Forelimb muscle (tissue), 1 donor: ENCODE data around the gene LRMDA. TPM values are rescaled to one million over a fixed set of nuclear protein-coding genes. Genes with fewer than 3 reads are reported as not detected.

ENCODE experiments used
- DNase-seq: peaks from one replicate; pipeline ENCODE4 v3.0.0-alpha.2; 2013; ENCODE audit warnings: low read depth
- polyA plus RNA-seq: library from polyadenylated mRNA; unstranded; fragments of 120-200 nt; gene quantifications from one replicate; pipeline ENCODE4 v1.2.1, GENCODE V29; 2013; ENCODE audit not compliant: insufficient read length

The LRMDA gene
- polyA plus RNA-seq, 1 donor, result 5.1 TPM

DNA sequence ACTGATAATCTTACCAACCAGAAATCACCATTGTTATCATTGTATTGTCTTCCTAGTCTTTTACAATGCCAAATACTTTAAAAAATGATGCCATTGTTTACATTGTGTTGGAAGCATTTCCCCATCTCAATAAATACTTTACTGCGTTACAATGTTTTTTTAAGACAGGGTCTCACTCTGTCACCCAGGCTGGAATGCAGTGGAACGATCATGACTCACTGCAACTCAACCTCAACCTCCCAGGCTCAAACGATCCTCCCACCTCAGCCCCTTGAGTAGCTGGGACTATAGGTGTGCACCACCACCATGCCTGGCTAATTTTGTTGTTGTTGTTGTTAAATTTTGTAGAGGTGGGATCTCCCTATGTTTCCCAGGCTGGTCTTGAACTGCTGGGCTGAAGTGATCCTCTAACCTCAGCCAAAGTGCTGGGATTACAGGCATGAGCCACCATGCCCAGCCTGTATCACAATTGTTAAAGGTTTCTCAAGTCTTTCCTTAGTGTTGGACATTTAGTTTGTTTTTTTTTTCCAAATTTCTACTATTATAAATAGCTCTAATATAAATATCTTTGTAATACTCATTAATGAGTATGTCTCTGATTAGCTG lies 13.5 kb downstream of the LRMDA start:
- no peak for DNase-seq

DNA sequence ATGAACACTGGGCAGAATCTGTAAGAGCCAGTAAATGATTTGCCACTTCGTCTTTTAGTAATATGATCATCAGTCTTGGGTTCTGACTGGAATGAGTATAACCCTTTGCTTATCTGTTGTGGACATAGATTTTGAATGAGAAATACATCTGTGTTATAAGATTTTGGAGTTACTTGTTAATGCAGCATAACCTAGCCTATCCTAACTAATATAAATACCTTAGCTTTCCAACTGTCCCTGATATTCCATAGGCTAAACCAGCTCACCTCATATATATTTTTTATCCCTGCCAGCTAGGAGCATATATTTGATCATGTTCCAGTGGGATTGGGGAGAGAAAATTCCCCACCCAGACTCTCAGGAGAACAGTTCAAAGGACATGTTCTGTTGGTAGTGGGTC lies 15.1 kb downstream of the LRMDA start:
- DNase-seq, result no peak

DNA sequence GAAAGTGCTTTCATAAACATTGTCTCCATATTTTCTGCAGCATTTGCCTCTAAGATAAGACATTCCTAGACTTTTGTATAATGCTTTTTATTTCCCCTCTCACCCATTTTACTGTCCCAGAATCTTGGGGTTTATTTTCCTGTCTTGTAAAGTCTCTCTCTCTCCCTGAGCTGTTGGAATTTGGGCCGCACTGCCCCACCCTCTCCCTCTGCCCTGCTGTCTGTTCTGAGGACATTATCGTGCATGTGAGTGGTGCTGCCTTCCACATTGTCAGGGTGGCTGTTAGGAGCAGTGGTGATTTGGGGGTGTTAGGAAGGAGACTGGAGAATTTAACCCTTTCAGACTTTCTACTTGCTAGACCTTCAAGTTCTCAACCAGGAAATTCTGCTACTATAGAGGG lies 16.7 kb downstream of the LRMDA start:
- no peak for DNase-seq

DNA sequence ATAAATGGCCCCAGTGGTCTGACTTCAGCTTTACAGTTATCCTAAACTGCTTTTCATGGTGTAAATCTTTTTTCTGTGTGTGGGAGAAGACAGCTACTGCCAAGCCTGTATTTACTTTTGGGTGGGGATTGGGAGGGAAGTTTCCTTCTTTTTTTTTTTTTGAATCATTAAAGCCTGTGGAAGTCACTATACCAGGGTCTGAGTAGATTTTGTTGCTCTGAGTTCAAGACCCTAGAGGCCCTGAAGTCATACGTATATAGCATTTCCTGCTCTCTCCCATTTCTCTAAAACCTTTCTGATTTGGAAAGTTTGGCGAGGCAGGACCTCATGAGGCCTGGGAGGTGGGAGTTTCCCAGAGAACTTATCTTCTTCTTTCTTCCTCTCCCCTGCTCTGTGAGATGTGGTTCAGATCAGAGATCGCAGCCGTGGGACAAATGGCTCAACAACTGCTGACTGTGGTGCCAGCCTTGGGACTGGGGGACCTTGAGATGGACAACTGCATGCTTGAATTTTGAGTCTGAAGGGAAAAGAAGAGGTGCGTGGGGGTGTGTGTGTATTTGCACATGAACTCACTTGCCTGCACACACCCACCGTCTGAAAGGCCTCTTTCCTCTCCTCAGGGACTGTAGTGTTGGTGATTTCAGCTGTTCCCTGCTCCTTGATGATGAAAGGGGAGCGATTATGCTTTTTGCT lies 18.1 kb downstream of the LRMDA start:
- no peak for DNase-seq

DNA sequence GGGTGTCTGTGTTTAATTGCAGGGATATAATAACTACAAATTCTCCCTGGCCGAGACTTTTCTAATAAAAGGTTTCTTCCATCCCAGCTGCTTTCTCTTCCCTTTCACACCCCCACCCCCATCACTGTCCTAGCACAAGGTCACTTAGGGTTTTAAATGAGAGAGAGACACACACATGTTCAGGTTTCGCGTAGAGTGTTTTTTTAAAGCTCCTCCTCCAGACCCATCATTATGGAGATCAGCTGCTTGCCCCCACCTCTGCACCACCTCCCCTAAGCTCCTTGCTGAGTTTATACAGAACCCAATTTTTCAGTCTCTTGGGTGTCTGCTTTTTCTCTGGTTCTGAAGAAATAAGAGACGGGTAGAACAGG lies 18.6 kb downstream of the LRMDA start:
- DNase-seq, result no peak

DNA sequence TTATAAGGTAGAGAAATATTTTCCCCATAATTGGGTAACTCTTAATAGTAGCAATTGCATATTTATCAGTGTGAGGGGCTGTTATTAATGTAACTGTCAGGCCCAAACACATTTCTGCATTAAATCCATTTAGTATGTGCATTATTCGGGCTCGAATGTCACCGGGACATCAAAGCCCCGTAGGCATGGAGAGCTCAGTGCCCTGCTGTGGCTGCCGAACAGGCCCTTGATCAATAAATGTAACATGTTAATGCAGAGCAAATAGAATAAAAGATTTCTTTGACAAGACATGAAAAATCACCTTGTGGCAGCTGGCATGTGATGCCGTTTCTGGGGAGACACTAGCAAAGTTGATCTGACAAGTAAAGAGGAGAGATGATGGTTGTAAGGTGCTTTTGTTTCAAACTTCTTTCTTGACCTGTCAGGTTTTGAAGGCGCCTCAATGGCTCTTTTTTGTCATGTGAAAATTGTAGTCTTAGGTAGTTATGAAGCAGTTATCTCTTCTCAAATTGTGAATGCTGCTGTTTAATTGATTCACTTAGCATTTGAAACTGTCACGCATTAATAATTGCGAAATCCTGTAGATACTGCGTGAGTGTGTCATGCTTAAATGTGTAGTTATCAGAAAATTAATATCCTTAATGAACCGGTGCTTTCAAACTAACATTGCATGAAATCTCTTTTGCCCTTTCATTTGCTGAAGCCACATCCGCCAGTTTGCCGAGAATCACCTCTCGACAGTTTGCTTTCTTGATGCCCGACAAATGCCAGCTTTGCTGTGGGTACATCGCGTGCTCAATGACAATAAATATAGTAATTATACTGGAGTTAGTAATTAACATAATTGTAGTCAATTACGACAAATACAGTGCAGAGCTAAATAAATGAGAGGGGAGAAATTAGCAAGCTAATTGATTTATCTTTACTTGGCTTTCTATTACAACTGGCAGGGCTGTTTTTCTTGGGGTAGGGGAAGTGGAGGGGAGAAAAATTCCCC lies 19.5 kb downstream of the LRMDA start:
- no peak for DNase-seq

DNA sequence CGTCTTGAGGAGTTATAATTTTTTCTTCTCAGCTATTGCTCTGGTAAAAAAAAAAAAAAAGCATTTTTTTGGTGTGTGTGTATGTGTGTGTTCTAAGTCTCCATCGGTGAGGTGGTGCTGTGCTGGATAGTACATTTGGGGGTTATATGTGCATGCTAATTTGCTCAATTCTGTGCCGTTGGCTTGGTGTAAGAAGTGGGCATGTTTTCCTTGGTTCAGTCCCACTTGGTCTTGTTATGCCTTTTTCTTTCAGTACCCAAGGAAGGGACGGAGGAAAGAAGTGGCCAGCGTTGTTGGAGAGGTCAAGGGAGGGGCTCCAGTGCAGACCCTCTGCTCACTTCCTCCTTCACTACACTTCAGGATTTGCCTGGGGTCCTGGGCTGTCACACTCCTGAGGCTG lies 20.4 kb downstream of the LRMDA start:
- no peak for DNase-seq

DNA sequence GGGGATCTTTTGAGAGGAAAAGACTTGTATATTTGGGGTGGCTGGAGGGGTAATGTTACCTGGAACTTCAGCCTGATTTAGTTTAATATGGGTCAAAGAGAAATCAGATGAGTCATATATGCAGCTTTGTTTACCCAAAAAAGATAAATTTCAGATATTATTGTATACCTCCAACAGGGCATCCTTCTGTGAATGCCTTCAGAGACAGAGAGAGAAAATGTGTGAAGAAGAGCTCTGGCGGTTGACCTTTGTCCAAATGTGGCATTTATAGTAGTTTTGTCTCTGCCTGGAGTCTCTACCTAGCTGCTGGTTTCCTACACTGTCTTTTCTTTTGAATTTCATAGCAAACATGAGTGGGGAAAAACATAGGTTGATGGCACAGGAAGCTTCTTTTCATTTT lies 21.6 kb downstream of the LRMDA start:
- no peak for DNase-seq

DNA sequence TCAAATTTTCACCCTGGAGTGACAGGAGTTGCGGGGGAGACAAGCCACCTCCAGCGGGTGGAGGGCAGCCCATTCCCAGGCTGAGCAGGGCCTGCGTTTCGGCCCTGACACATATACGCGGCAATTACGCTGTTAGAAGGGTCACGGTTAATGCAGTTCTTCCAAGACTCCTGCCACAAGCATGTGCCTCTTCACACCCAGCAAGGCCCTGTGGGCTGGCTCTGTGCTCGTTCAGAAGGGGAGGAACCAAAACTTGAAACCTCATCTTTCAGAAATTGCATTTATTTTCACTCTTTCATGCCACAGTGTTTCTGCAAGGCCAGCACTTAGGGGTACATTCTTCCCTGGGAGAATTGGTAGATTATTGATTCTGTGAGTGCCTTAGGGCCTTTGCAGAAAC lies 24.7 kb downstream of the LRMDA start:
- no peak for DNase-seq

DNA sequence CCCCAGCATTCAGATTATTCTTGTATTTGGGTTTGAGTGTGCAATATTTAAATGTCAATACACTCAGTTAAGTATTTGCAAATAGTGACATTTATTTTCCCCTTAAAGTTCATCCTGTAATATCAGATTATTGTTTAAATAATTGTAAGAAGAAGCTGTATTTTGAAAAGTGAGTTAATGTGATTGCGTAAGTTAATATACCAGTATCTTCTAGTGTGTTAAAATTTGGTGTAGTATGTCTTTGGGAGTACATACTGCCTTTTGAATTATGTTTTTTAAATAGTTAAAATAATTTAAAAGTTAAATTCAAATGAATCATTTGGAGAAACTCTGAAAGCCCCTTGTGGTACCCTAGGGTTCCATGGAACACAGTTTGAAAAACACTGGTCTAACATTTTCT lies 28.6 kb downstream of the LRMDA start:
- DNase-seq, result no peak

DNA sequence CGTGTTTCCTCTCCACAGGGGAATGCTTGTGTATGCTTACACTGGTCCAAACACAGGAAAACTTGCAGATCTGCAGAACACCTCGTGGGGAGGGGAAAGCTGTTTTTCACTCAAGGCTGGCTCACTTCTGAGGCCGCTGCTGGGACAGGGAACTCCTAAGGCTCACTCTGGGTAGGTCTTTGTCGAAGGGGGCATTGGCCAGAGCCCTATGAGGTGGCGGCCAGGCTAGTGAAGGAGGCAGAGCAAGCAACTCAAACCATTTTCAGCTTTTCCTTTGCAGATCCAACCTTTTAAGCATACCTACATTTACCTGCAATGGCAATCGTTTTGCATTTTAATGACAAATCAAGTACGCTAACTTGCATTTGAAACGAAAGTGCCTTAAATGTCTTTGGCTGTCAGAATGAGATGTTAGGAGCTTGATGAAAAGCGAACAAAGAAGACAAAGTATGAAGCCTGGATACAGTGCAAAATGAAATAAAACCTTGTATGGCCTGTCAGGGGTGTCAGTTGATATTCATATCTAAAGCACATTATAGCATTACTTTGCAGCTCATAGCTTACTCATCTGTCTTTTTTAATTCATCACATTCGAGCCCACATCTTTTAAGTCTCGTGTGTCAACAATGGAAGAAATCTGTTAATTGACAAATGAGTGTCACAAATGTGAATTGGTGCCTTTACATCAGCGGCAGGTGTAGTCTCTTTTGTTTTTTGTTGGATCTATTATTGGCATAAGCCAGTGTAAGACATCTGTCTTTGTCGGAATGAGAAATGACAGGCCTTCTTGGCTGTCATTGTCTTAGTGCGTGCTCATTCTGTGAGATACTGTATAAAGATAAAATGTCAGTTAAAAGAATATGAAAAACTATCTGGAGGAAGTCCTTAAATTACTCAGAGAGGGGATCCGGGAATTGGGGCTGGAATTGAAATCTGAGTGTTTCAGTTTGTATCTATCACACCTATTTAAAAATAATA lies 30.5 kb downstream of the LRMDA start:
- no peak for DNase-seq

DNA sequence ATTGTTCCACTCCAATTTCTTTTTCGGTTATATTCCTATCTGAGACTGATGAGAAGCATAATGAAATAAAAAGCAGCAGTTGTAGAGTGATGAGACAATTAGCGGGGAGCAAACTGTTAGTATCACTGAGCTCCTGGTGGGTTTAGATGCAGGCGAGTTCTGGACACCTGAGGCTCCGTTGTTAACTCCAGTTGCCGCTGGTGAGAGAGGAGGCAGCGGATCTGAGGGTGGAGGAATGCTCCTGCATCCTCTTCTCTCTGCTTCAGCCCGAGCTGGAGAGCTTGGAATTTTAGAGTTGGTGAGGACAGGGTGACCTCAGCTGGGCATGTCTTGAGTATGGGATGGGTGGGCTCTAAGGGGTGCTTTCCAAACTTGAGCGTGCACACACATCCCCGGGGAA lies 31.4 kb downstream of the LRMDA start:
- DNase-seq, result no peak

DNA sequence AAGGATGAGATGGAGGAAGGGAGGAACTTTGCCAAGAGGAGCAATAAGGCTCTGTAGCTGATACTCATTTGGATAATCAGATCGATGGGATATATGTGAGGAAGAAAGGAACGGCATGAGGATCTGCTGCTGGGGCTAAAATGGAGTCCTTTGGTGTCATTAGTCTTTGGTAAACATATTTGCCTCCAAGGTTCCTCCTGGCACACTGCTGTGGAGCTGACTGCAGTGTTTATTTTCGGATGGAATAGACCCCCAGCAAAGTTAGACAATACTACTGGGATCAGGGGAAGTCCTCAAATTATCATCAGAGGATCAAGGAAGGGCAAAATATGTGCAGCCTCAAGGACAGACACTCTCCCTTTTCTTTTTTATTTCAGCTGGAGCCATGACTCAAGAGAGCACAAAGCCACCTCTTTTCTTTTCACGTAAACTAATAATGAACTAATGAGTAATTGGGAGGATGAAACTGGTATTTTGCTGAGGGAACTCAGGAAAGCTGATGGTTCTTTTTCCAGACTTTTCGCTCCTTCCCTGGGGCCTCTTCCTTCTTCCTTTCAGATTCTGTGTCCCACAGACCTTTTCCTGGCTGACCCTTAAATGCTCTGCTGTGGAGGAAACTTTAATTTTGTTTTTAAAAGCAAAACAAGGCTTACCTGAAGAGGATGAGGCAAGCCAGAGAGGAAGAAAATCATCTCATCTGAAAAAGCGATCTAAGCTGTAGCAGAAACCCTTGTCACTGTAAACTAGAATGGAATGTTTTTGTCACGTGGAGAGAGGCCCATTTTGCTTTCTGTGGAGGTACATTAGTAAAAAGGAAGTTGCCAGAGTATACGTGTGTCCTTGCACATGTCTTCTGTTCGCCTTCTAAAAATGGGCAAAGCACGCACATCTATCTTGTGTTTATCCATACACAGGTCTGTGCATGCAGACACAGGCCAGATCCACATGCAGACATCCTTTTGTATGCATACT lies 33.3 kb downstream of the LRMDA start:
- DNase-seq, result no peak

DNA sequence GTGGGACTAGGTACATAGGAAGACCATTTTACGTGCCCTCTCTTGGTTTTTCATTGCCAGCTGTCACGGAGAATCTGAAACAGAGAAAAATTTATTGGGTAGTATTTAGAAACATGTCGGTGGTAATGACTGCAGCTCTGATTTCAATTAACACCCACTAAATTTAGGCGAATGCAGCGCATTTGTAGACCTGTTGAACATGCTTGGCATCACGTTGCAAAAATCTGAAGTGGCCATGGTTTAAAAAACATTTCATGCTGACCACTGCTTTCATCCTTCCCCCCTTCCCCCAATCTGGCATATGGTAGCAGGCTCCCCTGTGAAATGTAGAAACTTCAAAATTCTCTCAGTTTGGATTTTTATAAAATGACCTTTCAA lies 34.0 kb downstream of the LRMDA start:
- DNase-seq, result no peak

DNA sequence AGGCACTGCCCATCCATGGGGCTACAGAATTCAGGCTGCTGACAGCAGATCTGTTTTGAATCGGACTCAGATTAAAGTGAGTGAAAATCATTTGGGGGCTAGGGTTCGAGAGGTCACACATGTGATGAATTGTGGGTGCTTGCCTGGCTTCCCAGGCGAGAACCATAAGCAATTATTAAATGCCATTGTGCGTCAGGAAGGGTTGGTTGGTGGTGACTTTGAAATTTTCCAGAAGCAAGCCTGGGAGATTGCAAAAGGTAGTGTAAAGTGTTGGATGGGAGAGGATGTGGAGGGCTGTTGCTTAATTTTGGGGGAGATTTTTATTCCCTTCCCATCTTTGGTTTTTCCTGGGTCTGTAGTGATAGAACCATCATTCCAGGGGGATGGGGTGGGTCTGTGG lies 34.6 kb downstream of the LRMDA start:
- no peak for DNase-seq

DNA sequence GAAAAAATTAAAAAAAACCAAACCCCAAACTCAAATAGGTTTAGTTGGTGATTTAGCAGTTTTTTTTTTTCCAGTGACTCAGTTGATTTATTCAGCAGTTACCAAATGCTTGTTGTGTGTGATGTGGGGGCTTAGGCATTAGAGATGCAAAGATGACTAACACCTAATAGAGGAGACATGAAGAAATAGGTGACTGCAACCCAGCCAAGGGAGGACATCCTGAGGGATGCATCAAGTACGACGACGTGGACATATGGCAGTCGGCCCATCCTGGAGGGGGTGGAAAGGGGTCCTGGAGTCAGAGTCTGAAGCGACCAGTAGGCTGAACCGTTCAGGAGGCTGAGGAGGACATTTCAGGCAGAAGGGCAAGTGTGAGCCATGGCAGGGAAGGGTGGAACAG lies 35.5 kb downstream of the LRMDA start:
- DNase-seq, result no peak

DNA sequence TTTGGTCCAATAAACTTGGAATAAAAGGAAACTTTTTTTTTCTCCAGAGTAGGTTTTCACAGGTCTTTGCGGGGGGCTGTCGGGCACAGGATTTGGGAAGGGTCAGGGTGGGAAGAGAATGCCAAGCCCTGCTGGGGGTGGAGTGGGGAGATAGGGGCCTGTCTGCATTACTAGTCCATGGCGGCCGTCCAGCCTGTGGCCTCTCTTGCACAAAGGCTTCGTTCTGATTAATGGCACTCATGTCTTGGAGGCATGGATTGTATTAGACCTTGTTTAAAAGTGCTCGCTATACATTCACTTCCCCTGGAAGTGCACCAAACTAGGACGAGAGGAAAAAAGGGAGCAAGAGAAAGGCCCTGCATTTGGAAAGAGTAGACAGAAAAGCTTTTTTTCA lies 37.2 kb downstream of the LRMDA start:
- no peak for DNase-seq

DNA sequence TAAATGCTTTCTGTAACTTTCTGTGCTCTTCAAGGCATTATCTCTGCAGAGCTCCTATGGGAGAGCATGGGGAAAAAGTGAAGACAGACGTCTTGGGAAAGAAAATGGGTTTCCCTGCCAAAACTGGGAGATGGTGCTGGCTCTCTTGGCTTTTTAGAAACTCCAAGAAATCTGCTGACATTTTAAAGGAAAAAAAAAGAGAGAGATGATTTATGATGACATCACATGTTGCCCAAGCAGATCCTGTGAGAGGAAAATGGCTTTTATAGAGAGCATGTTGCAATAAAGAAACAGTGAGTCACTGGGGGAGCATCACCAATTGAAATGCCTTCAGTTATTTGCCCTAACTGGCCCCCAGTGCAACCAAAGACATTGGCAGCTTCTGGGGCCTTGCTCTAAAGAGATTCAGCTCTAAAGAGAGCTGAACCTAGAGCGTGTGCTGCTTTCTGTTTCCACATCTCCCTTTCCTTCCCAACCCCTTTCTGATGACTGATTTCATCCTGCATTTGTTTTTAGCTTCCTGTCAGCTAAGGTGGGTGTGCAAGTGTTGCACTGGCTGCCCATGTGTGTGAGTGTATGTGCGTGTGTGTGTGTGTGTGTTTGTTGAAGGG lies 37.7 kb downstream of the LRMDA start:
- peak; percentile 68 for DNase-seq

DNA sequence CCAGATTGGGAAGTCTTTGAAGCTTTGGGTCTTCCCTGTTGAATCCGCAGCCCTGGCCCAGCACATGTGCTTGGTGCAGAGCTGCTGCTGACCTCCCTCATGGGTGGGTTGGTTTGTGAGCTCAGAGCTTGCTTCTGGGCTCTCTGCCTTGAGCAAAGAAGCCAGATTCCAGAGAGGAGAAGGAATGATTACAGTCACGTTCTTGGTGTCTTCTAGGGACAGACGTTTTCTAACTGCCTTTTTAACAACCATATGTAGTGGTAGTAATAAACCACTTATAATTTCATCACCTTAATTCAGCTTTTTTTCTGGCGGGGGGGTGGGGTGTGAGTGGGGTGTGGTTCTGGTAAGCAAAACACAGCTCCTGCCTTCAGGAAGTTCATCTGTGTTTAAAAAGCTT lies 39.5 kb downstream of the LRMDA start:
- DNase-seq, result peak; percentile 52

DNA sequence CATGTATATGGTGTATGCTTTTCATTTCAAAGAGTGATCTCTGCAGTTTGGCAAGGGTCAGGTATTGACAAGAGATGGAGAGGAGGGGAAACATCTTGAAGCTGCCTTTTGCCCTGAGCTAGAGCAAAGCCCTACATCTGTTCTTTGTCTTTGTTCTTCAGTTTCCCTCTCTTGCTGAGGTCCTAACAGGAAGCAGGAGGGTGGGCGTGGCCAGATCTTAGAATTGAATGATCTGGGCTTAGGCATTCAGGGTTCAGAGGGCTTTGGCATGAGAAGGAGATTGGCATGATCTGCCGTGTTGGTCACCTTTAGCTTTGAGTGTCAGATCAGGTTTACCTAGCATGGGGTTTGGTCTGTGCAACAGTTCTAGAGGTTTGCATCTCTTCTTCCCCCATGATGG lies 41.3 kb downstream of the LRMDA start:
- no peak for DNase-seq
